Activated CD4-positive, alpha-beta T cell treated with anti-CD3 and anti-CD28 coated beads, Interleukin-2, Interleukin-4, amounts not matched to agents 100 ng/mL and 50 ng/mL, durations not matched to agents 16 hours and 8 hours (primary cell): ENCODE measurements around the gene TIMM21.

Source experiments
- DNase-seq: peaks from one replicate; pipeline ENCODE4 v3.0.0-alpha.2; 2020; ENCODE audit warnings: low spot score

The TIMM21 gene

GRCh38 chr18:74147779-74148542 lies at the start of gene TIMM21, which contains the start of gene FBXO15:
Gene TIMM21 (plus strand): TSS chr18:74148523. CDS start chr18:74148809, 286 bp downstream.
Gene FBXO15 (minus strand): TSS chr18:74147834. CDS start chr18:74147785, 49 bp downstream.
- peak; percentile 96 for DNase-seq

GRCh38 chr18:74108460-74108859 lies 39.9 kb upstream of the TIMM21 start:
- DNase-seq: no peak

GRCh38 chr18:74110149-74110548 lies 38.2 kb upstream of the TIMM21 start:
- DNase-seq: no peak

GRCh38 chr18:74110976-74111375 lies 37.3 kb upstream of the TIMM21 start:
- no peak for DNase-seq

- DNase-seq: no peak
Observed at GRCh38 chr18:74113711-74114110, 34.6 kb upstream of the TIMM21 start.

GRCh38 chr18:74114116-74114515 lies 34.2 kb upstream of the TIMM21 start:
- no peak for DNase-seq

- no peak for DNase-seq
Observed at GRCh38 chr18:74115046-74115445, 33.3 kb upstream of the TIMM21 start.

GRCh38 chr18:74116633-74117554 lies 31.4 kb upstream of the TIMM21 start:
- DNase-seq: peak; percentile 23

GRCh38 chr18:74123200-74123599 lies 25.1 kb upstream of the TIMM21 start:
- DNase-seq: no peak

GRCh38 chr18:74124642-74125041 lies 23.7 kb upstream of the TIMM21 start:
- DNase-seq: no peak

GRCh38 chr18:74126684-74127655 lies 21.4 kb upstream of the TIMM21 start:
- no peak for DNase-seq

GRCh38 chr18:74128159-74128558 lies 20.2 kb upstream of the TIMM21 start:
- no peak for DNase-seq

- no peak for DNase-seq
Observed at GRCh38 chr18:74131124-74131523, 17.2 kb upstream of the TIMM21 start.

GRCh38 chr18:74132201-74132600 lies 16.1 kb upstream of the TIMM21 start:
- no peak for DNase-seq

GRCh38 chr18:74137920-74138538 lies 10.3 kb upstream of the TIMM21 start:
- DNase-seq: no peak

GRCh38 chr18:74139411-74139810 lies 8.9 kb upstream of the TIMM21 start:
- no peak for DNase-seq

GRCh38 chr18:74139888-74140287 lies 8.4 kb upstream of the TIMM21 start:
- DNase-seq: peak; percentile 60

GRCh38 chr18:74140582-74140981 lies 7.7 kb upstream of the TIMM21 start:
- no peak for DNase-seq

- DNase-seq: no peak
Observed at GRCh38 chr18:74141667-74142066, 6.7 kb upstream of the TIMM21 start.

- no peak for DNase-seq
Observed at GRCh38 chr18:74142252-74142651, 6.1 kb upstream of the TIMM21 start.

- no peak for DNase-seq
Observed at GRCh38 chr18:74146756-74147155, 1.6 kb upstream of the TIMM21 start.

- DNase-seq: no peak
Observed at GRCh38 chr18:74147491-74147778, 888 bp upstream of the TIMM21 start.
